Muscle layer of duodenum (tissue), 2 donors: ENCODE results near the gene PGLYRP1.

Experiments used
- H3K27ac ChIP-seq: one replicate; pipeline ENCODE4 v1.7.0; 2013; ENCODE audit warnings: mild to moderate bottlenecking, low read length
- H3K27me3 ChIP-seq: one replicate; pipeline ENCODE4 v1.7.0; 2013; ENCODE audit warnings: low read depth, mild to moderate bottlenecking, control low read depth, low read length
- H3K36me3 ChIP-seq, 2 donors: one replicate each; pipeline ENCODE4 v1.7.0; 2013; ENCODE audit warnings: low read length in 2 of 2, control low read depth in 1 of 2, mild to moderate bottlenecking in 1 of 2; ENCODE audit not compliant: insufficient read depth in 2 of 2, control insufficient read depth in 1 of 2
- H3K4me1 ChIP-seq, 2 donors: one replicate each; pipeline ENCODE4 v1.7.0; 2013; ENCODE audit warnings: low read length in 2 of 2, mild to moderate bottlenecking in 2 of 2, control low read depth in 1 of 2, moderate library complexity in 1 of 2; ENCODE audit not compliant: insufficient read depth in 2 of 2, control insufficient read depth in 1 of 2
- H3K4me3 ChIP-seq, 2 donors: one replicate each; pipeline ENCODE4 v1.7.0; 2013; ENCODE audit warnings: low read length in 2 of 2, low read depth in 1 of 2, mild to moderate bottlenecking in 1 of 2
- H3K9me3 ChIP-seq, 2 donors: one replicate each; pipeline ENCODE4 v1.7.0; 2013; ENCODE audit warnings: low read length in 2 of 2, control low read depth in 1 of 2, mild to moderate bottlenecking in 1 of 2; ENCODE audit not compliant: control insufficient read depth in 1 of 2
- donor health status: healthy.

The PGLYRP1 gene, protein sequence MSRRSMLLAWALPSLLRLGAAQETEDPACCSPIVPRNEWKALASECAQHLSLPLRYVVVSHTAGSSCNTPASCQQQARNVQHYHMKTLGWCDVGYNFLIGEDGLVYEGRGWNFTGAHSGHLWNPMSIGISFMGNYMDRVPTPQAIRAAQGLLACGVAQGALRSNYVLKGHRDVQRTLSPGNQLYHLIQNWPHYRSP

DNA sequence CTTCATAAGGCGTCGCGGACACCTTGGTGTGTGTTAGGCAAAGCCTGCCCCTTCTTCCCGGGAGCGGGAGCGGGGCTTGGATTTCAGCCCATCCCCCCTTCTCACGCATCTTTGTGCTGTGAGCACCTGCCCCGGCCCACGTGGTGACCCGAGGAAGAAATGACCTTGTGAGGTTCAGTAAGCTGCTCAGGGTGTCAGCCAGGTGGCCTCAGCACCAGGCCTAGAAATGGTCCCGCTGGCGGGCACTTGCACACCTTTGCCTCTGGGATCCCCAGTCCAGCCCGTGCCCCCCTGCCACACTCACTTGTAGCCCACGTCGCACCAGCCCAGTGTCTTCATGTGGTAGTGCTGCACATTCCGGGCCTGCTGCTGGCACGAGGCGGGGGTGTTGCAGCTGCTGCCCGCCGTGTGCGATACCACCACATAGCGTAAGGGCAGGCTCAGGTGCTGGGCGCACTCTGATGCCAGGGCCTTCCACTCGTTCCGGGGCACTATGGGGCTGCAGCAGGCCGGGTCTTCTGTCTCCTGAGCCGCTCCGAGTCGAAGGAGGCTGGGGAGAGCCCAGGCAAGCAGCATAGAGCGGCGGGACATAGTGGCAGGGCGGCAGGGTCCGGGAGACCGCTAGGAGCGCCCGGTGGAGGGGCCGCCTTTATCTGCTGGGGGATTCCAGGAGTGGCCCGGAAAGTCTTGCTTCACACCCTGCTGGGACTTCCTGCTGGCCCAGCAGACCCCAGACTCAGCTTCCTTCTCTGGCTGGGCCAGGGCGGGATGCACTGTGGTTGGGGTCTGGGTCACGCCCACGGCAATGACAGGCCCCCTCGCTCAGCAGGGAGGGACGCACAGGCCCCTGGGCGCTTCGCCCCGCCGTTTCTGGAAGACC is at the start of gene PGLYRP1:
PGLYRP1 (minus strand) TSS at position 623 of the 880 bp plus-strand sequence; CDS start at position 591, 32 bp downstream.
- peaks cover 0 to 3% of the 10 kb centered on the region in 2 donors for H3K4me1 ChIP-seq
- peaks cover 15% of the 10 kb centered on the region for H3K27me3 ChIP-seq
- H3K36me3 ChIP-seq, result peaks cover 0 to 6% of the 10 kb centered on the region in 2 donors
- H3K27ac ChIP-seq, result no peak within 1 kb of the TSS
- H3K9me3 ChIP-seq, result no peaks in the 10 kb centered on the region
- peak within 1 kb of the TSS in 1 of 2 donors; percentile 40 for H3K4me3 ChIP-seq

DNA sequence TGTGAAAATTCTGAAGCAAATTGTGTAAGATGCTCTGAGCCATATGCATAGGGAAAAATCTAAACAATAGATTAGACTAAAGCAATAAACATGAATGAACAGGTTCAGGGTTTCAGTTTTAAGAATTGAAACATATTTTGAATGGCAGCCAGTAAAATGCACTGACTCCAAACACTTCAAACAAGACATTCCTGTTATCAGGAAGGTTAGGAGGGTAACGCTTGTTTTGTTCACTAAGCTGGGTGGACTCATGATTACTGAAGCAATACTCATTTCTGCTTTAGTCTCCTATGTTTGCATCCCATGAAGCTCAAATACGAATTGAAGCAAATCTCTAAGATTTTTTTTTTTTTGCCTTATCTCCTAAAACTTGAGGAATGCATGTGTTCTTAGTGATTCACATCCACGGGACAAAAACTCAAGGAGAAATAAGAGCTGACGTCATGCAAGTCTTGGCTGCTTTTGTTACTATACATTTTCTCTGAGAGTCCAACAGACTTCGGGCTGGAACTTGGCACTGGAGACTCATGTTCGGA is 47.0 kb upstream of the PGLYRP1 start:
- no peak overlapping the region for H3K27ac ChIP-seq
- no peaks in the 10 kb centered on the region for H3K36me3 ChIP-seq
- H3K4me1 ChIP-seq, result no peaks in the 10 kb centered on the region
- peaks cover 9% of the 10 kb centered on the region for H3K27me3 ChIP-seq
- no peaks in the 10 kb centered on the region for H3K9me3 ChIP-seq
- no peak overlapping the region for H3K4me3 ChIP-seq

DNA sequence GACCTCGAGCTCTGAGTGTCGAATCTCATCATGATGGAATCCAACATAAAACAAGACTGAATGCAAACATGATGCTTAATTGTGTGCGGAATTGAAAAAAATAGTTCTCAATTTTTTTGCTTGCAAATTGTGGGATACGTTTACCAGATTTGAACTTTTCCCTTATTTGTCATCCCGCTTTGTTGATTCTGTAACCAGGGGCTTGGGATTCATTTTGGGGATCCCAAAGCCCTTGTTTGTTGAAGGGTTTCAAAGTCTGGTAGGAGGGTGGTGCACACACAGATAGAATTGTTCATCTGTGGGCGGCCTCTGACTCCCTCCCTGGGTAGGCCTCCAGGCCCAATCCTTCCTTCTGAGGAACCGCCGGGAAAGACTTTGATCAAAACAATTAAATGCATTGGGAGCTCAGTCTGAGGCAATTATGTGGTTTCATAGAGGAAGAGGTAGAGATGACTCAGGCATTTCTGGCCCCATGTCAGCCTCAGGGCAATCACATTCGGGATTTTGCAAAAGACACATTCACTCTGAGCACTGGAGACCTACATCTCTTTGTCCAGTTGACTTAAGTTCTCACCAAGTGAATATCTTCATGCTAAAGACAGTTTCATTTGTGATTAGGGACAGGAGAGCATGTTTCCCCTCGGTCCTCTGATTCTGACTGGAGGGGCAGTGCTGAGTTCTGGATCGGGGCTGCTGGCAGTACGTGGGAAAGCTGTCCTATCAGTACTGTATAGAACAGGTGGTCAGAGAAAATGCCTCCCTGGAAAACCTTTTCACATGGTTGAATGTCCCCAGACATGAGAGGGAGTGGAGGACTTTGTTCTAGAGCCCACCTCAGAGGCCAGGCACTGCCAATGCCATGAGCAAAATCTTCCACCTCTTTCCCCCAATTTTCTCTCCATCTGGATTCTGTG is 45.7 kb upstream of the PGLYRP1 start:
- no peak overlapping the region for H3K27ac ChIP-seq

DNA sequence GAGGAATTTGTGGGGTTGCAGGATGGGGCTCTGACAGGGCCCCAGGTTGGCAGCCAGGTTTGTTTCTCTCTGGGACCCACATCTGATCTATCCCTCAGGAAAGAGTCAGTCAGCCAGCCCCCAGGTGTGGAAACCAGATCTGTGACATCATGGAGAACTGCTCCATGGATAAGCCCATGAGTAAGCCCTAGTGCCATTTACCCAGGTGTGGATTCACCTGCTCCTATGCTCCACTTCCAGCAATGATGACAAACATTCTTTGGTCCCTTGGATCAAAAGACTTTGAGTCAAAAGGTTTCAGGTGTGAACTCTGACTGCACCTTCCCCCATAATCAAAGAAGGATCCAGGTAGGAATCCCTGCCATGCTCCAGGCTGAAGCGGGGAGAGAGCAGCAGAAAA is 44.8 kb upstream of the PGLYRP1 start:
- Histone ChIP-seq H3K27me3 (peaks cover 9% of the 10 kb centered on the region), H3K4me1 (no peaks in the 10 kb centered on the region), H3K36me3 (no peaks in the 10 kb centered on the region), H3K27ac (no peak overlapping the region), H3K9me3 (no peaks in the 10 kb centered on the region), H3K4me3 (no peak overlapping the region)

More for the DNA sequence above, 45.7 kb upstream of the PGLYRP1 start:
- peaks cover 9% of the 10 kb centered on the region for H3K27me3 ChIP-seq
- H3K36me3 ChIP-seq, result no peaks in the 10 kb centered on the region
- no peaks in the 10 kb centered on the region for H3K9me3 ChIP-seq
- H3K4me1 ChIP-seq, result no peaks in the 10 kb centered on the region
- no peak overlapping the region for H3K4me3 ChIP-seq

DNA sequence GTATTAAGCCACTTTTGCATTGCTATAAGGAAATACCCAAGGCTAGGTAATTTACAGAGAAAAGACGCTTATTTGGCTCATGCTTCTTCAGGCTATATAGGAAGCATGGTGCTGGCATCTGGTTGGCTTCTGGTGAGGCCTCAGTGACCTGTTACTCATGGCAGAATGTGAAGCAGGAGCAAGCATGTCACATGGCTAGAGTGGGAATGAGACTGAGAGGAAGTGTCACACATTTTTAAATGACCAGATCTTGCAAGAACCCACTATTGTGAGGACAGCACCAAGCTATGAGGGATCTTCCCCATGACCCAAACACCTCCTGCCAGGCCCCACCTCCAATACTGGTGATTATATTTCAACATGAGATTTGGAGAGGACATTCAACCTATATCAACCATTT is 43.6 kb upstream of the PGLYRP1 start:
- no peaks in the 10 kb centered on the region for H3K4me1 ChIP-seq
- H3K27me3 ChIP-seq, result peaks cover 9% of the 10 kb centered on the region
- no peaks in the 10 kb centered on the region for H3K36me3 ChIP-seq
- H3K4me3 ChIP-seq, result no peak overlapping the region
- no peak overlapping the region for H3K27ac ChIP-seq
- H3K9me3 ChIP-seq, result no peaks in the 10 kb centered on the region

DNA sequence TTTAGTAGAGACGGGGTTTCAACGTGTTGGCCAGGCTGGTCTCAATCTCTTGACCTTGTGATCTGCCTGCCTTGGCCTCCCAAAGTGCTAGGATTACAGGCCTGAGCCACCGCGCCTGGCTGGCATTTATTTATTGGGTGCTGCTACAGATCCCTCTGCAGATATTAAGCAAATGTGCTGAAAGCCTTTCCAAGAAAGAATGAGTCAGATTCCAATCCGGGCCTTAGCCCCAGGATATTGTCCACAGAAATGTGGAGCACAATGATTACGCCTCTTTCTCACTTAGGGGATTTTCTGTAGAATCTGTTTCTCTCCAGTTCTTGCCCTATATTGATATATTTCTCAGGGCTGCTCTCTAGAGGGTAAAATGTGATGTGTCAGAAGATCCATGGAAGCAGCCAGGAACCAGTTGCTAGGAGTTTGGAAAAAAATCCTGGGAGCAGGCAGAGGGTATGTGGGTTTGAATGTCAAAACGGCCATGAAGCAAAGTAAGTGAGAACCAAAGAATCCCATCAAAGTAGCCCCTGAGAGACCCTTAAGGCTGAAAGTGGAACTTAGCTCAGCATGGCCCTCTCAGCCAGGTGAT is 42.7 kb upstream of the PGLYRP1 start:
- Histone ChIP-seq H3K9me3 (no peaks in the 10 kb centered on the region), H3K4me1 (no peaks in the 10 kb centered on the region), H3K27ac (no peak overlapping the region), H3K36me3 (no peaks in the 10 kb centered on the region), H3K4me3 (no peak overlapping the region), H3K27me3 (peaks cover 5% of the 10 kb centered on the region)

DNA sequence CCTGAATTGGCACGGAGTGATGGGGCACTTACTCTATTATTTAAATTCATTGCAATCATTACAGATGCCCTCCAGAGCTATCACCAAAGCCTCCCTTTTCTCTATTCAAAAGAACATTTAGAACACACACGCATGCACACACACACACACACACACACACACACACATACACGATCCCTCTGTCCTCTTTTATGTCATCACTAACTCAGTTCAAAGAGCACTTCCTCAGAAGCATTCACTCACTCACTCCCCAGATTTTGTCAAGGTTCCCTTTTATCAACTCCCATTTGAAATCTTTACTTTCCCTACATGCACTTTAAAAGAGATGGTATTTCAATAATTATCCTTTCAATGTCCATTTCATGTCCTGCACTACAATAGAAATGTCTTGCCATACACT is 40.3 kb upstream of the PGLYRP1 start:
- Histone ChIP-seq H3K4me3 (no peak overlapping the region), H3K36me3 (no peaks in the 10 kb centered on the region), H3K27ac (no peak overlapping the region), H3K4me1 (no peaks in the 10 kb centered on the region), H3K9me3 (no peaks in the 10 kb centered on the region), H3K27me3 (peaks cover 8% of the 10 kb centered on the region)

DNA sequence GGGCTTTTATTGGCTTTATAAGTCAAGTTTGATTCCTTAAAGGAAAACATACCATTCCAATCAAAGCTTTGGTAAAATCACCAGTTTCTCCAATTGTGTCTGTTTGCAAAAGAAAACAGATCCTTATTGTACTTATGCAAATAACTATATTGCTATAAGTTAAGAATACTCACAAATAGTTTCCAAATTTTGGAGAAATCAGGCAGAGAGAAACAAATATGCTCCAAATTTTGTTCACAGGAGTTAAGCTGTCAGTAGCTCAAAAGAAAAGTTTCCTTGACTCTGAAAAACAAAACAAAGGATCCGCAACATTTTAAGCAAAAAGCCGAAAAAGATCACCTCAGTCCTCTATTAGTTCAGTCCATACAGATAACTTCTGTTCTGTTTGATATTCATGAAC is 37.2 kb upstream of the PGLYRP1 start:
- Histone ChIP-seq H3K27me3 (peaks cover 3% of the 10 kb centered on the region), H3K9me3 (no peaks in the 10 kb centered on the region)

DNA sequence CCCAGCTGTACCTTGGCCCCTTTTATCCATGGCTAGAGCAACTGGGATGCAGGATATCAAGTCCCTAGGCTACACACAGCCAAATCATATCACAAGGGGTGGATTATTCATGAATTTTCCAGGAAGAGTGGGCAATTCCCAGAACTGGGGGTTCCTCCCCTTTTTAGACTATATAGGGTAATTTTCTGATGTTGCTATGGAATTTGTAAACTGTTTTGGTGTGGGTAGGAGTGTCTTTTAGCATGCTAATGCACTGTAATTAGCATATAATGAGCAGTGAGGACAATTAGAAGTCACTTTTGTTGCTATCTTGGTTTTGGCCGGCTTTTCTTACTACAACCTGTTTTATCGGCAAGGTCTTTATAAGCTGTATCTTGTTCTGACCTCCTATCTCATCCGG is 35.9 kb upstream of the PGLYRP1 start:
- no peaks in the 10 kb centered on the region for H3K4me1 ChIP-seq
- no peak overlapping the region for H3K4me3 ChIP-seq
- peaks cover 3% of the 10 kb centered on the region for H3K27me3 ChIP-seq
- H3K36me3 ChIP-seq, result no peaks in the 10 kb centered on the region
- H3K9me3 ChIP-seq, result no peaks in the 10 kb centered on the region
- no peak overlapping the region for H3K27ac ChIP-seq

More for the DNA sequence above, 37.2 kb upstream of the PGLYRP1 start:
- H3K36me3 ChIP-seq, result no peaks in the 10 kb centered on the region
- no peaks in the 10 kb centered on the region for H3K4me1 ChIP-seq
- no peak overlapping the region for H3K27ac ChIP-seq
- no peak overlapping the region for H3K4me3 ChIP-seq

DNA sequence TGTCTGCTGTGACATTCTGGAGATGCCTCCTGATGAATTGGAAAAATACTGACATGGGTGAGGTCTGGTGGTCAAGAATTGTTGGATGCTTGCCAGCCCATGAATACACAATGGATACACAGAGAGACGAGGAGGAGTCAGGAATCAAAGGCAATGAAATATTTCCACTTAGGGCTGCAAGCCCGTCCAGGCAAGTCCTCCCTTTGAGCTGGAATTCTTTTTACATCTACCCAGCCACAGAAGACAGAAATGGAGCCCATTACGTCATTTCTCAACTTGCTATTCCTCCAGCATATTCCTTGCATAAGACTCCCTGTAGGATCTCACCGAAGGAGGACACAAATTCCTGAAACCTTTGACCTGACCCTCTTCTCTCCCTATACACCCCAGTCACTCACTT is 33.7 kb upstream of the PGLYRP1 start:
- Histone ChIP-seq H3K36me3 (no peaks in the 10 kb centered on the region), H3K27me3 (peaks cover 3% of the 10 kb centered on the region)

More for the DNA sequence above, 33.7 kb upstream of the PGLYRP1 start:
- Histone ChIP-seq H3K4me1 (no peaks in the 10 kb centered on the region), H3K4me3 (no peak overlapping the region), H3K27ac (no peak overlapping the region), H3K9me3 (no peaks in the 10 kb centered on the region)
